ENCODE data around the gene UBQLNL. TPM values are rescaled to one million over a fixed set of nuclear protein-coding genes. Genes with fewer than 3 reads are reported as not detected.

UBQLNL gene
- total RNA-seq, 1 donor from 2014 or later, result 0.09 TPM

DNA sequence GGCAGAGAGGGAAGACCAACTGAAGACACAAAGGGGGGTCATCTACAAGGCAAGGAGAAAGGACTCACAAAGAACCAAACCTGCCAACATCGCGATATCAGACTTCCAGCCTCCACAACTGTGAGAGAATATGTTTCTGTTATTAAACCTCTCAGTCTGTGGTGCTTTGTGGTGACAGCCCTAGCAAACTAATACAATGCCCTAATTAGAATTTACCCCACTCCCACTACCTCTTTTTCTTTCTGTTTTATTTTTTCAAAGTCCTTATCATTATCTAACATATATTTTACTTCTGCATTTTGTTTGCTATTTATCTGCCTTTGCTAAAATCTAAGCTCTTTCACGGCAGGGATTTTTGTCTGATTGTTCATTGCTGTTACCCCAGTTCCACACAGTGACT lies 30.5 kb downstream of the UBQLNL start:
- DNase-seq (ENCODE audit: low read depth, low spot score), result no peak
- no peaks in the 10 kb centered on the region for H3K9me3 Mint-ChIP-seq

GRCh38 chr11:5476186-5476819 lies 40.2 kb downstream of the UBQLNL start:
- Mint-ChIP-seq H3K4me3 (no peak overlapping the region), H3K27ac (ENCODE audit: unreplicated experiment) (no peak overlapping the region), H3K27me3 (ENCODE audit: low read depth) (peaks cover 4% of the 10 kb centered on the region), H3K4me1 (no peaks in the 10 kb centered on the region), H3K9me3 (no peaks in the 10 kb centered on the region), H3K36me3 (ENCODE audit: low read depth) (no peaks in the 10 kb centered on the region)
- peak; percentile 44 for DNase-seq (ENCODE audit: low read depth, low spot score)
- TF ChIP-seq CTCF (conservative IDR thresholded peaks at IDR 0.05), result peak; percentile 83

More for the DNA sequence above, 30.5 kb downstream of the UBQLNL start:
- H3K36me3 Mint-ChIP-seq (ENCODE audit: low read depth), result no peaks in the 10 kb centered on the region
- no peak for TF ChIP-seq CTCF (conservative IDR thresholded peaks at IDR 0.05)
- no peak overlapping the region for H3K4me3 Mint-ChIP-seq
- peaks cover 2% of the 10 kb centered on the region for H3K27me3 Mint-ChIP-seq (ENCODE audit: low read depth)
- H3K27ac Mint-ChIP-seq (ENCODE audit: unreplicated experiment), result no peak overlapping the region
- H3K4me1 Mint-ChIP-seq, result no peaks in the 10 kb centered on the region

DNA sequence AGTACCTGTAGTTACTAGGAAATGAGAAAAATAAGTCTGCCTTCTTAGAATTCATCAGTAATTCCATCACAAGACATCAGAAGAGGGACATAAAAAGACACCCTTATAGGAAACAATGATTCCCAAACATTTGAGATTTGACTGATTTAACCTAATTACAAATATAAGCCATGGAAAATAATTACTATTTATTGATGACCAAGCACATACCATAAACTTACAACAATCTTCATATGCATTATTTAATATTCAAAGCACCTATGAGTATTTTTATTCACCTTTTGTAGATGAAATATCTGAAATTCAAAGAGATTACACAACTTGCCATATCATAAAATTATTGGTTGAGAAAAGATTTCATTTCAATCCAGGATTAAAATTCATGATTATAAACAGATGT lies 42.6 kb downstream of the UBQLNL start:
- Mint-ChIP-seq H3K9me3 (no peaks in the 10 kb centered on the region), H3K4me3 (no peak overlapping the region), H3K4me1 (no peaks in the 10 kb centered on the region), H3K27me3 (ENCODE audit: low read depth) (peaks cover 8% of the 10 kb centered on the region), H3K36me3 (ENCODE audit: low read depth) (no peaks in the 10 kb centered on the region), H3K27ac (ENCODE audit: unreplicated experiment) (no peak overlapping the region)
- no peak for DNase-seq (ENCODE audit: low read depth, low spot score)
- TF ChIP-seq CTCF (conservative IDR thresholded peaks at IDR 0.05), result no peak

DNA sequence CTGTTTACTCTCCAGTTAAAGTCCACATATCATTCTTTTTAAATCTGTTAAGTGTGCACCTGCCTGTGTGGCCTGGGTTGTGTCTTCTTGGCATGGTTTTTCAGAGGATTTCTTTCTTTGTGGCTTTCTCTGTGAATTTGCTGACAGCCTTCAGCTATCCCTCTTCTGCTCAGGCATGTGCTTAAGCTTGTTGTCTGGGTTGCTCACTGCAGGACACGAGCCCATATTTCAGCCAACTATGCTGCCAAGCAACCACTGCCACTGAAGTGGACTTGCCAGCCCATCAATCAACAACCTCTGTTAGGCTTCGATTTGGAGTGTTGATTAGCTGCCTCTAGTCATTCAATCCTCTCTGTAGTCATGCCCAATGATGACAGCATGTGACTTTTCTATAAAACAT lies 49.0 kb downstream of the UBQLNL start:
- Mint-ChIP-seq H3K36me3 (ENCODE audit: low read depth) (no peaks in the 10 kb centered on the region), H3K27ac (ENCODE audit: unreplicated experiment) (no peak overlapping the region), H3K4me3 (no peak overlapping the region), H3K4me1 (no peaks in the 10 kb centered on the region), H3K9me3 (no peaks in the 10 kb centered on the region), H3K27me3 (ENCODE audit: low read depth) (peaks cover 11% of the 10 kb centered on the region)
- DNase-seq (ENCODE audit: low read depth, low spot score), result no peak
- TF ChIP-seq CTCF (conservative IDR thresholded peaks at IDR 0.05), result no peak

Other genes starting within 250 kb of the UBQLNL start
- gene HBE1, start 246.8 kb downstream of the UBQLNL start, total RNA-seq, result 0.45 and 0.56 TPM in 2 replicates
- not detected in 2 replicates for gene OR51B4, start 214.8 kb downstream of the UBQLNL start, total RNA-seq
- not detected in 2 replicates for gene OR51B2, start 192.4 kb downstream of the UBQLNL start, total RNA-seq
- gene OR51B5, start 173.2 kb downstream of the UBQLNL start, total RNA-seq, result 0.21 TPM in 1 of 2 replicates, not detected in the other
- not detected in 2 replicates for gene OR51B6, start 165.2 kb downstream of the UBQLNL start, total RNA-seq
- not detected in 2 replicates for gene OR51M1, start 132.9 kb downstream of the UBQLNL start, total RNA-seq
- not detected in 2 replicates for gene OR51Q1, start 94.6 kb downstream of the UBQLNL start, total RNA-seq
- not detected in 2 replicates for gene OR51I1, start 75.2 kb downstream of the UBQLNL start, total RNA-seq
- not detected in 2 replicates for gene OR51I2, start 67.4 kb downstream of the UBQLNL start, total RNA-seq
- gene OR52D1, start 28.0 kb downstream of the UBQLNL start, total RNA-seq, result not detected in 2 replicates
- gene UBQLN3, start 6.7 kb downstream of the UBQLNL start, total RNA-seq, result not detected in 2 replicates
- not detected in 2 replicates for gene OR52H1, start 31.8 kb upstream of the UBQLNL start, total RNA-seq
- gene OR52B6, start 64.2 kb upstream of the UBQLNL start, total RNA-seq, result not detected in 2 replicates
- gene TRIM6, start 79.9 kb upstream of the UBQLNL start, total RNA-seq, result 11.8 and 13.7 TPM in 2 replicates
- 1.1 TPM in 1 of 2 replicates, not detected in the other for gene TRIM34, start 108.3 kb upstream of the UBQLNL start, total RNA-seq
- gene TRIM5, start 168.4 kb upstream of the UBQLNL start, total RNA-seq, result 32.7 and 34.0 TPM in 2 replicates
- 2.2 and 3.1 TPM in 2 replicates for gene TRIM22, start 173.1 kb upstream of the UBQLNL start, total RNA-seq
- not detected in 2 replicates for gene OR56B1, start 219.7 kb upstream of the UBQLNL start, total RNA-seq
- not detected in 2 replicates for gene OR52N4, start 237.5 kb upstream of the UBQLNL start, total RNA-seq